Uterus (tissue), 4 donors: ENCODE results near the gene SLC25A22. TPM values are rescaled to one million over a fixed set of nuclear protein-coding genes. Genes with fewer than 3 reads are reported as not detected.

Source experiments
- DNase-seq, 2 donors: peaks; one replicate each; pipeline ENCODE4 v3.0.0-alpha.2; 2019 to 2020
- H3K27ac ChIP-seq, 2 donors: fragments of 200-600 bp; sonication (generic); 1 replicate in 1 of 2; 2 replicates in 1 of 2; pipeline ENCODE4 v1.5.1; 2016 to 2018
- H3K27me3 ChIP-seq, 2 donors: fragments of 200-600 bp; sonication (generic); one replicate each; pipeline ENCODE4 v1.5.1; 2018 to 2019; ENCODE audit warnings: control low read depth in 1 of 2
- H3K36me3 ChIP-seq, 2 donors: fragments of 200-600 bp; sonication (generic); one replicate each; pipeline ENCODE4 v1.5.1; 2019; ENCODE audit warnings: control low read depth in 1 of 2
- H3K4me1 ChIP-seq, 2 donors: fragments of 200-600 bp; sonication (generic); one replicate each; pipeline ENCODE4 v1.5.1; 2018 to 2019; ENCODE audit warnings: control low read depth in 1 of 2
- H3K4me3 ChIP-seq, 2 donors: fragments of 200-600 bp; sonication (generic); 1 replicate in 1 of 2; 2 replicates in 1 of 2; pipeline ENCODE4 v1.5.1; 2018 to 2019; ENCODE audit warnings: mild to moderate bottlenecking in 1 of 2
- H3K9me3 ChIP-seq, 2 donors: fragments of 200-600 bp; sonication (generic); one replicate each; pipeline ENCODE4 v1.5.1; 2019; ENCODE audit warnings: control low read depth in 1 of 2
- POLR2A ChIP-seq, 2 donors: fragments of 450-650 bp; IDR thresholded peaks; one replicate each; pipeline ENCODE4 v1.6.1; 2016; ENCODE audit warnings: antibody characterized with exemption in 2 of 2, mild to moderate bottlenecking in 1 of 2, moderate library complexity in 1 of 2
- intact Hi-C: fragments of 100-400 bp; cut with DNase I; formaldehyde crosslinking; loops from one replicate; pipeline ENCODE4 v1.15.1; 2023; ENCODE audit warnings: low total_unique reads
- total RNA-seq, 4 donors: library from RNA; depleted of rRNA in 3 of 4; stranded (reverse); fragments of >200 nt in 3 of 4; gene quantifications; one replicate each; pipeline versions ENCODE4 v1.1.0 to v1.2.4, GENCODE V29; 2014 to 2023
- TF ChIP-seq, protein P1 (sequence below), 4 experiments: fragments of 200-600 bp in 2 of 4; fragments of 450-650 bp in 2 of 4; sonication (generic) in 2 of 4; IDR thresholded peaks; one replicate each; pipeline ENCODE4 v1.5.1; 2016 to 2019; ENCODE audit warnings: antibody characterized with exemption in 4 of 4, mild to moderate bottlenecking in 2 of 4, moderate library complexity in 1 of 4
- donor health status: DM: yes; HTN: yes; CAD: no.

SLC25A22 gene
- total RNA-seq, 4 donors from 2014 or later: 0.29 to 20.8 (median 5.4) TPM

DNA sequence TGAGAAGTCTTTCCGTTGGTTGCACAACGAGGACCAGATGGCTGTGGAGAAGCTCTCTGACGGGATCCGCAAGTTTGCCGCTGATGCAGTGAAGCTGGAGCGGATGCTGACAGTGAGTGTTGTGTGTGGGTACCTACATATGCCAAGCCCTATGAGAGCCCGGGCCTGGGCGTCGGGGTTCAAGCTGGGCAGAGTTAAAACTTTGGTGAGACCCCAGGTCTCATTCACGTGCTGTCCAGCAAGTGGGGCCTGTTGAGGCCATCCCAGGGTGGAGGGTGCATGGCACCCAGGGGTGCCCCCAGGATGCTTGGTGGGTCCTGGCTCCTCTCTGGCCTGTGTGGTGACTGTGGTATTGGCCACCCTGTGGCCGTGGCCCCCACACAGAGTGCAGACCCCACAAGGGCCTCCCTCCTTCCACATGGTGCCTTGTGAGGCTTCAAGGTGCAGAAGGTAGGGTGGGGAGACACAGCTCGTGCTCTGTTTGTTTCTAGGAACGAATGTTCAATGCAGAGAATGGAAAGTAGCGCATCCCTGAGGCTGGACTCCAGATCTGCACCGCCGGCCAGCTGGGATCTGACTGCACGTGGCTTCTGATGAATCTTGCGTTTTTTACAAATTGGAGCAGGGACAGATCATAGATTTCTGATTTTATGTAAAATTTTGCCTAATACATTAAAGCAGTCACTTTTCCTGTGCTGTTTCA is 33.6 kb downstream of the SLC25A22 start:
- H3K9me3 ChIP-seq: no peaks in the 10 kb centered on the region
- no peak overlapping the region for H3K27ac ChIP-seq
- TF ChIP-seq POLR2A (IDR thresholded peaks at IDR 0.05): no peak
- TF ChIP-seq, protein P1, sequence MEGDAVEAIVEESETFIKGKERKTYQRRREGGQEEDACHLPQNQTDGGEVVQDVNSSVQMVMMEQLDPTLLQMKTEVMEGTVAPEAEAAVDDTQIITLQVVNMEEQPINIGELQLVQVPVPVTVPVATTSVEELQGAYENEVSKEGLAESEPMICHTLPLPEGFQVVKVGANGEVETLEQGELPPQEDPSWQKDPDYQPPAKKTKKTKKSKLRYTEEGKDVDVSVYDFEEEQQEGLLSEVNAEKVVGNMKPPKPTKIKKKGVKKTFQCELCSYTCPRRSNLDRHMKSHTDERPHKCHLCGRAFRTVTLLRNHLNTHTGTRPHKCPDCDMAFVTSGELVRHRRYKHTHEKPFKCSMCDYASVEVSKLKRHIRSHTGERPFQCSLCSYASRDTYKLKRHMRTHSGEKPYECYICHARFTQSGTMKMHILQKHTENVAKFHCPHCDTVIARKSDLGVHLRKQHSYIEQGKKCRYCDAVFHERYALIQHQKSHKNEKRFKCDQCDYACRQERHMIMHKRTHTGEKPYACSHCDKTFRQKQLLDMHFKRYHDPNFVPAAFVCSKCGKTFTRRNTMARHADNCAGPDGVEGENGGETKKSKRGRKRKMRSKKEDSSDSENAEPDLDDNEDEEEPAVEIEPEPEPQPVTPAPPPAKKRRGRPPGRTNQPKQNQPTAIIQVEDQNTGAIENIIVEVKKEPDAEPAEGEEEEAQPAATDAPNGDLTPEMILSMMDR (IDR thresholded peaks at IDR 0.05): no peak
- no peaks in the 10 kb centered on the region for H3K36me3 ChIP-seq
- H3K27me3 ChIP-seq: no peaks in the 10 kb centered on the region
- no peak overlapping the region for H3K4me3 ChIP-seq
- DNase-seq: no peak
- H3K4me1 ChIP-seq: no peaks in the 10 kb centered on the region
- intact Hi-C loops: no loop called here

DNA sequence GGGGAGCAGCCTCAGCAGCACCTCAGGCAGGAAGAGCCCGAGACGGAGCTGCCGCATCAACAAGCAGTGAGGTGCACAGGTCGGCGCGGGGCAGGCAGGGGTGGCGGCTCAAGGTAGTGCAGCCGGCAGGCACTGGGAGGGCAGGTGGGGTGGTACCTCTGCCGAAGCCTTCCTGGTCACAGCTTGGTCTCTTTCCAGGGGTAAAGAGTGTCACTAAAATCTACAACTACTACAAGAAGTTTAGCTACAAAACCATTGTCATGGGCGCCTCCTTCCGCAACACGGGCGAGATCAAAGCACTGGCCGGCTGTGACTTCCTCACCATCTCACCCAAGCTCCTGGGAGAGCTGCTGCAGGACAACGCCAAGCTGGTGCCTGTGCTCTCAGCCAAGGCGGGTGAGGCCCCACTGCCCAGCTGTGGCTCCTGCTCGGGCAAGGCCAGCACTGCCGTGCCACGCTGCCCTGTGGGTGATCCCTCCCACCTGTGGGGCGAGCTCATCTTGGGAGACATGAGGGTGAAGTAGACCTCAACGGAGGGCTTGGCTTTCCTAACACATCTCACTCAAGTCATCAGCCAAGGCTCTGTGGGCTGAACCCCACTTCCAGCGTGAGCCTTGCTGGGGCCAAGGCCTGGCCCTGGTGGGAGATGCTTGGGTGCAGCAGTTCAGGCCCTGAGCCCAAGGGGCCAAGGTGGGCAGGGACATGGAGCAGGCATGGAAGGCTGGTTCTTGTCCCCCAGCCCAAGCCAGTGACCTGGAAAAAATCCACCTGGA is 34.3 kb downstream of the SLC25A22 start:
- H3K27ac ChIP-seq: no peak overlapping the region
- DNase-seq: no peak
- no peaks in the 10 kb centered on the region for H3K9me3 ChIP-seq
- H3K4me1 ChIP-seq: no peaks in the 10 kb centered on the region
- no peaks in the 10 kb centered on the region for H3K27me3 ChIP-seq
- TF ChIP-seq, protein P1 (IDR thresholded peaks at IDR 0.05): no peak
- no peak for TF ChIP-seq POLR2A (IDR thresholded peaks at IDR 0.05)
- intact Hi-C loops: no loop called here
- H3K36me3 ChIP-seq: no peaks in the 10 kb centered on the region
- no peak overlapping the region for H3K4me3 ChIP-seq

DNA sequence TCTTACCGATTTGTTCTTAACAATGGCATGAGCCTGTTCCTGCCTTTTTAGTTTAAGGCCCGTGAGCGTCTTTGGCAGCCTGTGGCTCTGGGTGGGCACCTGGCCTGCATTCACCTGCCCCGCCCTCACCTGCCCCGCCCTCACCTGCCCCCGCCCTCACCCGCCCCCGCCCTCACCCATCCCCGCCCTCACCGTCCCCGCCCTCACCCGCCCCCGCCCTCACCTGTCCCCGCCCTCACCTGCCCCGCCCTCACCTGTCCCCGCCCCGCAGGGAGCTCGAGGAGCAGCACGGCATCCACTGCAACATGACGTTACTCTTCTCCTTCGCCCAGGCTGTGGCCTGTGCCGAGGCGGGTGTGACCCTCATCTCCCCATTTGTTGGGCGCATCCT is 35.0 kb downstream of the SLC25A22 start:
- Histone ChIP-seq H3K27me3 (no peaks in the 10 kb centered on the region), H3K4me3 (no peak overlapping the region), H3K9me3 (no peaks in the 10 kb centered on the region), H3K4me1 (no peaks in the 10 kb centered on the region), H3K36me3 (no peaks in the 10 kb centered on the region), H3K27ac (no peak overlapping the region)
- DNase-seq: no peak
- intact Hi-C loops: no loop called here
- no peak for TF ChIP-seq POLR2A (IDR thresholded peaks at IDR 0.05)
- TF ChIP-seq, protein P1 (IDR thresholded peaks at IDR 0.05): no peak

DNA sequence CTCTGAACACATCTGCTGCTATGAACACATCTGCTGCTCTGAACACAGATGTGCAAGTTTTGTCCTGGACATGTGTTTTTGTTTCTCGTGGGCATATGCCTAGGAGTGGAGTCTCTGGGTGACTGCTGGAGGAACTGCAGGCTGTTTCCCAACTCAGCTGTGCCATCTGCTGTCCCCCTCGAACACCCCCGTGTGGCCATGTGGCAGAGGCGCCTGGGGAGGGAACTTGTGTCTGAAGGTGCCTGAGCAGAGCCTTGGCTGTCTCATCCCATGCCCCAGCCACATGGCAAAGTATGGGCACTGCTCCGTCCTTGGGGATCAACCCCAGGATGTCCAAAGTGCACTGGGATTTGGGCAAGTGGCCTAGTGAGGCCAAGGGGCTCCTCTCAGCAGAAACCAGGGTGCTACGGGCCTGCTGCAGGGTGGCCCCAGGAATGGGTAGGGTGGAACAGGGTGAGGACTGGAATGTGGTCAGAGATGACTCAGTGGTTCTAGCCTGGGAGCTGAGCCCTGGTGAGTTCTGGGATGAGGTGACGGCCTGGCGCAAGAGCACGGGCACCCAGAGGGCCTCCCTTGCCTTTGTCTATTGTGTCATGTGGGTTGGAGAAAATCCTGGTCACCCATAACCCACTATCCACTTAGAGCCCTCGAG is 35.5 kb downstream of the SLC25A22 start:
- Histone ChIP-seq H3K27me3 (no peaks in the 10 kb centered on the region), H3K4me1 (no peaks in the 10 kb centered on the region), H3K27ac (no peak overlapping the region), H3K4me3 (no peak overlapping the region), H3K9me3 (no peaks in the 10 kb centered on the region), H3K36me3 (no peaks in the 10 kb centered on the region)
- no peak for DNase-seq
- intact Hi-C loops: no loop called here
- no peak for TF ChIP-seq POLR2A (IDR thresholded peaks at IDR 0.05)
- TF ChIP-seq, protein P1 (IDR thresholded peaks at IDR 0.05): no peak
